Measurements from ENCODE around the gene WDR90. TPM values are rescaled to one million over a fixed set of nuclear protein-coding genes. Genes with fewer than 3 reads are reported as not detected.

The WDR90 gene
- total and polyA plus RNA-seq, 2 of the 13 experiments (the other 11 are each of a cell fraction or from before 2014, with no cell fraction given) = 14.9 to 28.9 TPM

GRCh38 chr16:648071-648780, 939 bp upstream of the WDR90 start (continued):
- TF ChIP-seq KIAA2018 (CRISPR knock-in tag; IDR thresholded peaks at IDR 0.05; ENCODE audit: borderline replicate concordance) (no peak), NFAT5 (CRISPR knock-in tag; IDR thresholded peaks at IDR 0.05) (no peak), MLXIP (CRISPR knock-in tag; IDR thresholded peaks at IDR 0.05; ENCODE audit: borderline replicate concordance) (no peak), ZNF788 (CRISPR knock-in tag; IDR thresholded peaks at IDR 0.05; ENCODE audit: borderline replicate concordance) (no peak), ZNF724P (CRISPR knock-in tag; IDR thresholded peaks at IDR 0.05; ENCODE audit: borderline replicate concordance) (no peak), EED (CRISPR knock-in tag; IDR thresholded peaks at IDR 0.05) (no peak)
- TF ChIP-seq, protein P1, sequence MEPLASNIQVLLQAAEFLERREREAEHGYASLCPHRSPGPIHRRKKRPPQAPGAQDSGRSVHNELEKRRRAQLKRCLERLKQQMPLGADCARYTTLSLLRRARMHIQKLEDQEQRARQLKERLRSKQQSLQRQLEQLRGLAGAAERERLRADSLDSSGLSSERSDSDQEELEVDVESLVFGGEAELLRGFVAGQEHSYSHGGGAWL (CRISPR knock-in tag; IDR thresholded peaks at IDR 0.05) = no peak; the same call in 1 of the 2 replicates
- TF ChIP-seq, protein P2, sequence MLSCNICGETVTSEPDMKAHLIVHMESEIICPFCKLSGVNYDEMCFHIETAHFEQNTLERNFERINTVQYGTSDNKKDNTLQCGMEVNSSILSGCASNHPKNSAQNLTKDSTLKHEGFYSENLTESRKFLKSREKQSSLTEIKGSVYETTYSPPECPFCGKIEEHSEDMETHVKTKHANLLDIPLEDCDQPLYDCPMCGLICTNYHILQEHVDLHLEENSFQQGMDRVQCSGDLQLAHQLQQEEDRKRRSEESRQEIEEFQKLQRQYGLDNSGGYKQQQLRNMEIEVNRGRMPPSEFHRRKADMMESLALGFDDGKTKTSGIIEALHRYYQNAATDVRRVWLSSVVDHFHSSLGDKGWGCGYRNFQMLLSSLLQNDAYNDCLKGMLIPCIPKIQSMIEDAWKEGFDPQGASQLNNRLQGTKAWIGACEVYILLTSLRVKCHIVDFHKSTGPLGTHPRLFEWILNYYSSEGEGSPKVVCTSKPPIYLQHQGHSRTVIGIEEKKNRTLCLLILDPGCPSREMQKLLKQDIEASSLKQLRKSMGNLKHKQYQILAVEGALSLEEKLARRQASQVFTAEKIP (CRISPR knock-in tag; IDR thresholded peaks at IDR 0.05; ENCODE audit: borderline replicate concordance) = no peak
